GM18499 (cell line): ENCODE measurements around the gene LARP4.
"Not testable (repeated sequence)": the region's sequence is repeated elsewhere in the genome, so short reads cannot be mapped to it uniquely, and the experiment has no call there.

Experiments used
- ATAC-seq: cut with Tn5 transposase; IDR thresholded peaks from one replicate; pipeline ENCODE4 v1.9.1; 2021; ENCODE audit warnings: moderate number of reproducible peaks; ENCODE audit not compliant: insufficient read depth, unreplicated experiment

The LARP4 gene

DNA sequence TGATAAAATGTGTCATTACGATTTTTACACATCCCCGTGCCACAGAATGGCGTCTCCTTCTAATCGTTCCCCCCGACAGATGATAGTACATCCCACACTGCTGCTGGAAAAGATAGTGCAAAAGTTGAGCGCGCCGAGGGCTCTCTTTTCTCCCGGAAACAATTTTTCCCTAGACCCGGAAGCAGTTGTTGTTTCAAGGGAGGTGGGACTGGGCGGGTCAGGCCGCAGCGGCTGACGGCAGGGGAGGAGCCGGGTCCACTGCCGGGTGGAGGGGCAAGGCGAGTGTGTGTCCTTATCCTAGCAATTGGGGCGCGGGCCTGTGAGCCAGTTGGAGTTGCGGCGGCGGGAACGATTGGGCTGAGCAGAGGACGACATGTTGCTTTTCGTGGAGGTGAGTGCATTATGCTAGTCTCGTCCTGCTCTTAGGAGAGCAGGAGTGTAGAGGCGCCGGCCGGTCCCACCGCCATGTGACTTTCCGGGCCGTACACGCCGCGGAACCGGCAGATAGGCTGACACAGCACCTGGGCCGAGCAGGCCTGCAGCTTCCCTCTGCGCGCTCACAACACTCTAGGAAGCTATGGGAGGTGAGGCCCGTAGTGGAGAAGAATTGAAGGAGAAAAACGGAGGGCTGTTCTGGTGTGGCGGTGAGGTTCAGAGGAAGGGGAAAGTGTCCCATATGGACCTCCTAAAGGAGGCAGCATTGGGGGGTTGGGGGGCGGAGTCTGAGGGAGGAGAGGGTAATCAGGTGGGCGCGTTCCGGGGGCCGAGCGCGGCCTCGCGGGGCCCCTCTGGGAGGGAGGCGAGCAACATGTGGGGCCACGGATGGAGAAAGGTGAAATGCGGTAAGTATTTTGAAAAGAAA is at the start of gene LARP4:
Gene LARP4, plus strand, starts transcription at position 248 of the 862 bp plus-strand sequence. Its CDS starts 126 bp downstream, at position 374.
- peak; percentile 62 for ATAC-seq

DNA sequence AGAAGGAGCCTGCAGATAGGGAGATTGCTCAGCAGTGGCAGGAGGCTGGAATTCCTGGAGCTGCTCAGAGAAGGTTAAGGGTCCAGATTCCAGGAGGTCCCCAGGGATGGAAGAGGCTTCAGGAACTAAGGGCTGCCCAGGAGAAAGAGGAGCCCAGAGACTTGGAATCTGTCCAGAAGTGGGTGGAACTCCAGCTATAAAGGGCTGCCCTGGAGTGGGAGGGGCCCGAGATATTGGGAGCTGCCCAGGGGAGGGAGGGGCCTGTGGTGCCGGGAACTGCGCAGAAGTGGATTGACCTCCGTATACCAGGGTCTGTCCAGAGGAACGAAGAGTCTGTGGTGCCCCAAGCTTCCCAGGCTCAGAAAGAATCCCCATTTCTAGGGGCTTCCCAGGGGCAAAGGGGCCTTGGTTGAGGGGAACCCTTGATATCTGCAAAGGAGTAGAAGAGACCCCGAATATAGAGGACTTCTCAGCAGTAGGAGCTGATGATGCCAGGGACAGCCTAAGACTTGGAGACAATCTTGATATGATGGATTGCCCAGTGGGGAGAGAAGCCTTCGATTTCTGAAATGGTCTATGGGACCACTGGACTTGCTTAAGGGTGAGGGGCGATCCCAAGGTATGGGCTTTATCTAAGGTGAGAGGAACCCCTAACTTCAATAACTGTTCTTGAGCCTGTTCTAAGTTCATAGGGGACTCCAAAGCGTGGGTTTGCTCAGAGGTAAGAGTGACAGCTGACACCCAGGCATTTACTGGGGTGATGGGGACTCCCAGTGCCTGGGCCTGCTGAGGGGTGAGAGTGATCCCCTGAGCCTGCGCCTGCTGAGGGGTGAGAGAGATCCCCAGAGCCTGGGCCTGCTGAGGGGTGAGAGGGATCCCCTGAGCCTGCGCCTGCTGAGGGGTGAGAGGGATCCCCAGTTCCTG is 49.3 kb upstream of the LARP4 start:
- no peak for ATAC-seq

DNA sequence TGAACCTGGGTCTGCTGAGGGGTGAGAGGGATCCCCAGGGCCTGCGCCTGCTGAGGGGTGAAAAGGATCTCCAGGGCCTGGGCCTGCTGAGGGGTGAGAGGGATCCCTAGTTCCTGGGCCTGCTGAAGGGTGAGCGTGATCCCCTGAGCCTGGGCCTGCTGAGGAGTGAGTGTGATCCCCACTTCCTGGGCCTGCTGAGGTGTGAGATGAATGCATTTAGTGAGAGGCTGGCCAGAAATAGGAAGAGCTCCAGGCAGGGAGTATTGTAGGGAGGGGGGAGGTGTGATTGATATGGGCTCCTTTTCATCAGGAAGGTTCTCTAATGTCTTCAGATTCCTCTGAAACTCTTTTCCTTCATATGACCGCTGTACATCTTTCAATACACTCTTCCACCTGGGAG is 47.3 kb upstream of the LARP4 start:
- no peak for ATAC-seq

DNA sequence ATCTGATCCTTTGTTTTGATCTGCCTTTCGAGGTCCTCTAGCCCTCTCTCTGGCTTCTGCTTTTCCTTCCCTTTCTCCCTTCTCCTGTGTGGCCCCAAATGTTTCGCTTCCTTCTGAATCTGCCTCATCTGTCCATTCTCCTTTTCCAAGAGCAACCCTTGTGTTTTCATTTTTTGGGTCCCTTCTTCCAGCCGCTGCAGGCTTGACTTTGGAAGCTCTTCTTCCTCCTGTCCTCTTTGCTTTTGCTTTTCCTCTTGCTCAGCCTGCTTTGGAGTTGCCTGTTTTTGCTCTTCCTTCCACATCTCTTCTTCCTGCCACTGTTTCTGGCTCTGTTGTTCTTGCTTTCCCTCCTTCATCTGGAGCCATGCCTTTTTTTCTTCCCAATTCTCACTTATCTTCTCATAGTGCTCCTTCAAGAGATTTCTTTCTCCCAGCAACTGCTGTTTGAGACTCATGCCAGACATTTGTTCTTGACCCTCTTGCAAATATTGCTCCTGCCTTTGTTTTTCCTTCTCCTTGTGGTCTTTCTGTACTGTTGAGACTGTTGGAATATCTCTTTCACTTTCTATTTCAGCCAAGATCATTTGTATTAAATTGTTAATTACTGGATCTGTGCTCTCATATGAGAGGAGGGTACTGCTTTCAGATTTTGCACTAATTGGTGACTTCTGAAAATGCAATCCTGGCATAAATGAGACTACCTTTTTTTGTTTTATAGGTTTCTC is 46.7 kb upstream of the LARP4 start:
- no peak for ATAC-seq

DNA sequence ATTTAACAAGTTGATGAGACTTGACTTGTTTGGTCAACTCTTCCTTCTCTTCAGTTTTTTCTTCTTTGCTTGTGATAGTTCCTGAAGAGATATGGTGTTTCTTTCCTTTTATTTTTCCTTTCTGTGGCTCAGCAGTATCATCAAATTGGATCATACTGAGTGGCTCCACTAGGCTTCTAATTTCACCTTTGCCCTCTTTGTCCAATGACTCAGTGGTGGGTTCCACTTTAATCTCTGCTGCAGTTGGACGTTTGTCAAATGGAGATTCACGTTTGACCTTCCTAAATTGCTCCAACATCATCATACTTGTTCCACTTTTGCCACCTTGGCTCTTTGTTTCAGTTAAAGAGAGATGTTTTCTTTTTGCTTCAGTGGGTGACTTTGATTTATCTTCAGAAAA is 45.8 kb upstream of the LARP4 start:
- ATAC-seq, result no peak

DNA sequence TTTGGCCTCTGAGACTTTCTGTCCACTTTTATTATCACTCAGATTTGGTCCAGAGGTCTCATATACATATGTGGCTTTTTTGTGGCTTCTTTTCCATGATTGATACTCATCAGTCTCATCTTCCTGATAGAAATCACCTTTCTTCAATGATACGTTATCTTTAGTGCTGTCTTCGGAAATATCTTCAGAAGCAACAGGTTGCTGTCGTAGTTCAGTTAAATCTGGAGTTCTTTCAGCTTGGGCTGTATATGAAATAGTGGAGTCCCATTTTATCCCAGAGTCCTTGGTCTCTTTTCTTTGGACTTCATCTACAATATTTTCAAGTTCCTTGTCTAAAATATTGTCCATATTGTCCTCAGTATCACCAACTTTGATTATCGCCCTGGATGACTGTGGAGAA is 45.3 kb upstream of the LARP4 start:
- ATAC-seq, result no peak

DNA sequence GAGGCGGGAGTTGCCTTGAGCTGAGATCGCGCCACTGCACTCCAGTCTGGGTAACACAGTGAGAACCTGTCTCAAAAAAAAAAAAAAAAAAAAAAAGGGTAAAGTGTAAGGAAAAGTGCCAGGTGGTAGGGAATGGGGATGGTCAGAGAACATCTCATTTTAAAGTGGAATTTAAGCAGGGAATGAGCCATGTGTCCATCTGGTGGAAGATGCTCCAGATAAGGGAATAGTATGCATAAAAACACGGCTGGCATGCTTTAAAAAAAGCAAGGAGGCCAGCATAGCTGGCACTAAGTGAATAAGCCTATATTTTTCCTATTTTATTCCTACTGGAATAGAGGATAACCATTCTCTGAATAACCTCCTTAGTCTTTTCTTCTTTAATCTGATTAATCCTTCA is 38.0 kb upstream of the LARP4 start:
- ATAC-seq, result no peak

DNA sequence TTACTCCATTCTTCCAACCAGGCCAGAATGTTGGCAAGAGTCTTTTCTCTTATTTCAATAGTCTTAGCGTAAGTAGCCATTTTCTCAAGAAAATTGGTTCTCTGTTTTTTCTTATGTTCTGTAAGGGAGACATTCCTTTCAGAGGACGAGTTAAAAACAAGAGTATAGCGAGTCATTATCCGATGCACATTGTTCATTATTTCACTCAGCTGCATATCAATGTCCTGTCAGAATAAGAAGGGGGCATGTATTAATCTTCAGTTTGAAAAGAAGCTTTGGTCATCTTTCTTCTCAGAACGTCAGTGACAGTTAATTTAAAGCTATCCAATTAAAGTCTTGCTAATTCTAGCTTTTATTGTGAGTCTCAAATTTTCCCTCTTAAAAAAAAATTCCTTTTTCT is 37.5 kb upstream of the LARP4 start:
- ATAC-seq, result no peak

DNA sequence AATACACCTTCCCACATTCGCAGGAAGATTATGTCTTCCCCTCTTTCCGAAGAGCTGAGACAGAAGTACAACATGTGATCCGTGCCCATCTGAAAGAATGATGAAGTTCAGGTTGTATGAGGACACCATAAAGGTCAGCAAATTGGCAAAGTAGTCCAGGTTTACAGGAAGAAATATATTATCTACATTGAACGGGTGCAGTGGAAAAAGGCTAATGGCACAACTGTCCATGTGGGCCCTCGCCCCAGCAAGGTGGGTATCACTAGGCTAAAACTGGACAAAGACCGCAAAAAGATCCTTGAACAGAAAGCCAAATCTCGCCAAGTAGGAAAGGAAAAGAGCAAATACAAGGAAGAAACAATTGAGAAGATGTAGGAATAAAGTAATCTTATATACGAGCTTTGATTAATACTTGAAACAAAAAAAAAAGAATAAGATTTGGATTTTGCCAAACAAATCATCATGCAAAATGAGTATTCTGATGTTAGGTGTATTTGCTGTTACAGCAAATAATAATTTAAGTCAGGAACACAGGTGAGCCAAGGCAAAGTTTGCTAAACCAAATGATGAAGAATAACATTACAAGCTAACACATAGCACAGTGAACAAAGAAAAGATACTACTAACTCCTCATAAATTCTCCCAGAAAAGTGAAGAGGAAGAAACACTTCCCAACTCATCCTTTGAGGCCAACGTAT is 34.8 kb upstream of the LARP4 start:
- no peak for ATAC-seq

DNA sequence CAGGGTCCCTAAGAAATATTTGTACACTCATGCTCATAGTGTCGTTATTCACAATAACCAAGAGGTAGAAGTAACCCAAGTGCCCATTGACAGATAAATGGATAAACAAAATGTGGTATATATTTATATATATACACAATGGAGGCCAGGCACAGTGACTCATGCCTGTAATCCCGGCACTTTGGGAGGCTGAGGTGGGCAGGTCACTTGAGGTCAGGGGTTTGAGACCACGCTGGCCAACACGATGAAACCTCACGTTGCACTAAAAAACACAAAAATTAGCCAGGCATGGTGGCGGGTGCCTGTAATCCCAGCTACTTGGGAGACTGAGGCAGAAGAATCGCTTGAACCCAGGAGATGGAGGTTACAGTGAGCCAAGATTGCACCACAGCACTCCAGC is 30.0 kb upstream of the LARP4 start:
- not testable (repeated sequence) for ATAC-seq

DNA sequence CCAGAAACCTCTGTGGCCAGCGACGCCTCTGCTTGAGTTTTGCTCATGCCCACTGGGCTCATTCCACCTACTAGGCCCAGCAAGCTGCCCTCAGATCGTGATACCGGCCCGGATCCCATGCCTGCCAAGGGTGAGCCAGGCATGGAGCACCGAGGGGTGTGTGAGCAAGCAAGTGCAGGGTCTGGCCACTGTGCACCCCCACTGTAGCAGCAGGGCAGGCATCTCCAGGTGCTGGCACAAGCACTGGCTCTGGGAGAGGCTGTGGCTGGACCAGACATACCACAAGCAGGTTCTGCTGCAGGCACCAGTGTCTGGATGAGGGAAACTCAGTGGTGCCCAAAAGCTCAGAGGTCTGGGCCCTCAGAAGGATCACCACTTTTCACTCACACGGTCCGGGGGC is 24.9 kb upstream of the LARP4 start:
- ATAC-seq, result no peak

DNA sequence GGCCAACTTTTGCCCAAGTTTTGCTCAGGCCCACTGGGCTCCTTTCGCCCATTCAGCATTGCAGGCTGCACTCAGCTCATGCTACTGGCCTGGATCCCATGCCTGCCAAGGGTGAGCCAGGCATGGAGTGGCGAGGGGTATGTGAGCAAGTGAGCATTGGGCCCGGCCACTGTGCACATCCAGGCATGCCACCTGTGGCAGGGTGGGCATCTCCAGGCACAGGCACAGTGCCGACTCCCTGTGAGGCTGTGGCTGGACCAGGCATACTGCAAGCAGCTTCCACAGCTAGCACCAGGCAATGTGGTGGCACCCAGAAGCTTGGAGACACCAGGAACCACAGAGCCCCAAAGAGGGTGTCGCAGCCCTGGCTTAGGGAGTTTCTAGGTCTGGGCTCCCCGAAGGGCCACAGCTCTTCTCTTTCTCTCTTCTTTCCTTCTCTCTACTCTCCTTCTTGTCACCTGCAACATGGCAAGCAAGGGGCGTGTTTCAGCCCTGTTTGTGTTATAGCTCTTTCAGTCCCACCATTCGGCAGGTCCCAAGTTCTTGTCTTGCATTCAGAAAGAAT is 19.8 kb upstream of the LARP4 start:
- ATAC-seq, result no peak

DNA sequence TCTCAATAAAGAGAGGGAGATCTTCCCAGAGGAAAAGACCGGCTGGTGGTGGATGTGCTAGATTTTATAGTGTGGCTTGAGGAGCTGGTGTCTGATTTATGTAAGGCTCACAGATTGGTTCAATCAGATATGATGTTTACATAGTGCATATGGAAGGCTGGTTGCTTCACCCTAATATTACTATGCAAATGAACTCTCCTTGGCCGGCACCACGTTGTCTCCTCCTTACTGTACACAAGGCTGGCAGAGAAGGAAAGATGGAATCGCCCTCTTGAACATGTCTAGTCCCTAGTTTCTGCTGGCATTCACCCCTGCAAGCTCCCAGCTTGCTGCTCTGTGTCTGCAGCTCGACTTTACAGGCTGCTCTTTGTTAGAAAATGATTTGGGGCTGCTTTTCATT is 13.2 kb upstream of the LARP4 start:
- ATAC-seq, result no peak

DNA sequence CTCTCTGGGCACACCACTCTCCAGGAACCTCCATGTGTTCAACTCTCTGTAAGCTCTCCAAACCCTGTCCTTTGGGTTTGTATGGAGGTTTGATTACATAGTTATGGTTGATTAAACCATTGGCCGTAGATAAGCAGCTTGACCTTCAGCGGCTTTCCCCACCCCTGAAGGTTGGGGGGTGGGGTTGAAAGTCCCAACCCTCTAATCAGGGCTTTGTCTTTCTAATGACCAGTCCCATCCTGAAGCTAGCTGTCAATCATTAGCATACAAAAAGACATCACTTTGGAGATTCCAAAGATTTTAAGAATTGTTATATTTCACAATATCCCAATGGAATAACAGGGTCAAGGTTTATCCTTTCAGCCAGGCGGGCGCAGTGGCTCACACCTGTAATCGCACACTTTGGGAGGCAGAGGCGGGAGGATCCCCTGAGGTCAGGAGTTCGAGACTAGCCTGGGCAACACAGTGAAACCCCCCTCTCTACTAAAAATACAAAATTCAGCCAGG is 12.7 kb upstream of the LARP4 start:
- ATAC-seq, result no peak

DNA sequence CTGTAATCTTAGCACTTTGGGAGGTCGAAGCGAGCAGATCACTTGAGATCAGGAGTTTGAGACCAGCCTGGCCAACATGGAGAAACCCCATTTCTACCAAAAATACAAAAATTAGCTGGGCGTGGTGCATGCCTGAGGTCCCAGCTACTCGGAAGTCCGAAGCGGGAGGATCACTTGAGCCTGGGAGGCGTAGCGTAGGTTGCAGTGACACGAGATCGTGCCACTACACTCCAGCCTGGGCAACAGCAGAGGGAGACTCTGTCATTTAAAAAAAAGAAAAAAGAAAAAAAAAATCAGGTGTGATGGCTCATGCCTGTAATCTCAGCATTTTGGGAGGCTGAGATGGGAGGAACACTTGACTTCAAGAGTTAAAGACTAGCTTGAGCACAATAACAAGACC is 11.9 kb upstream of the LARP4 start:
- not testable (repeated sequence) for ATAC-seq

DNA sequence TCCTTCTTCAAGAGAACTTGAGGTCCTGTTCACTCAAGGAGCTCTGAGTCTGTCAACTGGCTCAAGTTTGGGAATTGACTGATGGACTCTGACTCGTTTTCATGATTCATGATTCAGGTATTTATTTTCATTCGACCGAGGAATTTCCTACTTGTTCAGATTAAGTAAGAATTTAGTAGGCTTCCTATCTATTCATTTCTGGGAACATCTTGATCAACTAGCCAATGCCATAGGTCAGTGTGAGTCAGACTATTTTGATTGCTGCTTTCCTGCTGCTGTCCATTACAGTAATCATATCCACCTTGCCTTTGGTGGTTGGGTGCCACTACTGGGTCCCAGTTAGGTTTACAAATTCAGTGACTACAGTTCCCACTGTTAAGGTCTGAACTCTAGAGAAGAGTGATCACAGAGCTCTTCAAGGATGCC is 10.4 kb upstream of the LARP4 start:
- no peak for ATAC-seq

DNA sequence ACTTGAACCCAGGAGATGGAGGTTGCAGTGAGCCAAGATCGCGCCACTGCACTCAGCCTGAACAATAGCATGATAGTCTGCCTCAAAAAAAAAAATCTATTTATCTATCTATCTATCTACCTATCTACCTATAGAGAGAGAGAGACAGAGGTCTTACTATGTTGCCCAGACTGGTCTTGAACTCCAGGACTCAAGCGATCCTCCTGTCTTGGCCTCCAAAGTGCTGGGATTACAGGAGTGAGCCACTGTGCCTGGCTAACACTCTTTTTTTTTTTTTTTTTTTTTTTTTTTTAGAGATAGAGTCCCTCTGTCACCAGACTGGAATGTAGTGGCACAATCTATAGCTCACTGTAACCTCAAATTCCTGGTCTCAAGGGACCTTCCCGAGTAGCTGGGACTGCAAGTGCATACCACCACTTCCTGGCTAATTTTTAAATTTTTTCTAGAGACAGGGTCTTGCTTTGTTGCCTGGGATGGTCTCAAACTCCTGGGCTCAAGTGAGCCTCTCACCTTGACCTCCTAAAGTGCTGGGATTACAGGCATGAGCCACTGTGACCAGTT is 6.1 kb upstream of the LARP4 start:
- ATAC-seq, result no peak

DNA sequence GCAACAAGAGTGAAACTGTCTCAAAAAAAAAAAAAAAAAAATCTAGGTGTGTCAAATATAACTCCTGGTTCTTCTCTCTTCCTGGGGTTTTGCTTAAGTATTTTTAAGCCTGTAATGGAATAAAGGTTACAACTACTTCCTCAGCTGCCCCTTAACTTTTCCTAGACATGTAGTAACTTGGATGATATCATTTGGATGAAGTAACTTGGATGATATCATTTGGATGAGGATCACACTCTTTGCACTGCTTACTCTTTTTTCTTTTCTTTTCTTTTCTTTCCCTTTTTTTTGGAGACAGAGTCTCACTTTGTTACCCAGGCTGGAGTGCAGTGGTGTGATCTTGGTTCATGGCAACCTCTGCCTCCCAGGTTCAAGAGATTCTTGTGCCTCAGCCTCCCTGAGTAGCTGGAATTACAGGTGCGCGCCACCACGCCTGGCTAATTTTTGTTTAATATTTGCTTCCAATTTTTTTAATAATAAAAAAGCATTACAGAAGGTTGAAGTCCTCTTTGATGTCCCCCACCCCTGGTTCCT is 3.5 kb upstream of the LARP4 start:
- ATAC-seq, result no peak

DNA sequence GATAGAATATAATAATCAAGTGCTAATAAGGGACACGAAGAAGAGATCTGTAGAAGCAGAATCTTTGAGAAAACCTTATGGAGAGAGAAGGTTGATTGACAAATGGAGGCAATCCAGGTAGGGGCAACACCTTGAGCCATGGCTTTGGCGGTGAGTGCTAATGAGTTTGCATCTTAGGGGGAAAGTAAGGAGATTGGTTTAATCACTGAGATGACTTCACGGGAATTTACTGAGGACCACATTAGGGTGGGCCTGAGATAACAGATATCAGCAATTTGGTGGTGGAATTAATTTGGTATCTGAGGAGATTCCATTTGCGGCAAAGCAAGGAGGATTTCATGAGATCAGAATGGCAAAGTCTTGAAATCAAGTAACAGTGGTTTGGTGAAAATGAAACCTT is 1.8 kb upstream of the LARP4 start:
- no peak for ATAC-seq
